Measurements from ENCODE around the gene CCDC102B. TPM values are rescaled to one million over a fixed set of nuclear protein-coding genes. Genes with fewer than 3 reads are reported as not detected.
A peak's percentile ranks its signal among the peaks of the same experiment; 100 is the strongest.
"Not testable (repeated sequence)": the region's sequence is repeated elsewhere in the genome, so short reads cannot be mapped to it uniquely, and the experiment has no call there.

CCDC102B gene
- total RNA-seq, 2 experiments from 2014 or later, result 1.8 to 2.3 TPM

GRCh38 chr18:68919900-68920299 lies 122.0 kb downstream of the CCDC102B start:
- no peaks in the 10 kb centered on the region for H3K36me3 Mint-ChIP-seq (ENCODE audit: low read depth)
- H3K4me3 Mint-ChIP-seq, result no peak overlapping the region
- ATAC-seq, result no peak
- DNase-seq, result no peak
- H3K27ac Mint-ChIP-seq, result no peak overlapping the region
- intact Hi-C loops (cut with DNase I, micrococcal nuclease), result loop anchor here in 1 of 2 experiments (10.0 kb wide), 1 partner anchor 1165 kb away; no protein-coding TSS in a partner anchor
- ChIA-PET CTCF (no interaction called here), POLR2A (no interaction called here)
- no peaks in the 10 kb centered on the region for H3K27me3 Mint-ChIP-seq
- no peaks in the 10 kb centered on the region for H3K9me3 Mint-ChIP-seq (ENCODE audit: low read depth)
- peaks cover 4% of the 10 kb centered on the region for H3K4me1 Mint-ChIP-seq

DNA sequence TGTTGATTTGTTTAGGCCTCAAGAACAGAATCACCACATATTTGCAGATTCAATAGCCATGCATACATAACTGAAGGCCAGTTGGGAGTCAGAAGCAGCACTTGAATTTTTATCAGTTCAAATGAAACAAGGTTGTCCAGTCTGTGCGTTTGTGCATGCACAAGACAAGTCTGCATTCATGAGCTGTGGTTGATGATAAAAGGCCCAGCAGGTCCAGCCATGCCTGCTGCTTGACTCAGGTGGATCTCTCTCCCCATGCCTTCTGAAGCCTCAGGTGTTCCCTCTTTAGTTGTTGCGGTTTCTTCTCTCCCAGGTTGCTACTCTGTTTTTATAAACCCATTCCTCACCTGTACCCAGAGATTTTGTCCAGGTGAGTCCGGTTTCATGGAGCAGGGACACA lies 124.5 kb downstream of the CCDC102B start:
- Mint-ChIP-seq H3K36me3 (ENCODE audit: low read depth) (no peaks in the 10 kb centered on the region), H3K27ac (no peak overlapping the region), H3K4me3 (no peak overlapping the region), H3K27me3 (no peaks in the 10 kb centered on the region), H3K9me3 (ENCODE audit: low read depth) (no peaks in the 10 kb centered on the region), H3K4me1 (no peaks in the 10 kb centered on the region)
- intact Hi-C loops (cut with DNase I, micrococcal nuclease), result loop anchor here in 1 of 2 experiments (10.0 kb wide), 1 partner anchor 1162 kb away; no protein-coding TSS in a partner anchor
- POLR2A ChIA-PET, result no interaction called here
- DNase-seq (no peak), ATAC-seq (no peak)
- CTCF ChIA-PET, result interaction anchor here (0.8 kb wide), 1 partner anchor 897 kb away, joined by 3 read pairs; no protein-coding TSS in a partner anchor

GRCh38 chr18:68925268-68925667 lies 127.4 kb downstream of the CCDC102B start:
- ATAC-seq (peak; percentile 44), DNase-seq (no peak)
- intact Hi-C loops (cut with DNase I, micrococcal nuclease), result loop anchor here in 1 of 2 experiments (10.0 kb wide), 1 partner anchor 1160 kb away; no protein-coding TSS in a partner anchor
- ChIA-PET CTCF (interaction anchor here (0.6 to 1.2 kb wide), 4 partner anchors 18 to 1509 kb away, joined by 3 to 4 read pairs (median 4); no protein-coding TSS in a partner anchor), POLR2A (no interaction called here)
- no peaks in the 10 kb centered on the region for H3K27me3 Mint-ChIP-seq
- H3K4me1 Mint-ChIP-seq, result no peaks in the 10 kb centered on the region
- H3K27ac Mint-ChIP-seq, result no peak overlapping the region
- no peak overlapping the region for H3K4me3 Mint-ChIP-seq
- H3K9me3 Mint-ChIP-seq (ENCODE audit: low read depth), result no peaks in the 10 kb centered on the region
- H3K36me3 Mint-ChIP-seq (ENCODE audit: low read depth), result no peaks in the 10 kb centered on the region

- H3K4me1 Mint-ChIP-seq, result no peaks in the 10 kb centered on the region
- CTCF ChIA-PET, result no interaction called here
Measured at GRCh38 chr18:68928762-68929675, 131.1 kb downstream of the CCDC102B start.

DNA sequence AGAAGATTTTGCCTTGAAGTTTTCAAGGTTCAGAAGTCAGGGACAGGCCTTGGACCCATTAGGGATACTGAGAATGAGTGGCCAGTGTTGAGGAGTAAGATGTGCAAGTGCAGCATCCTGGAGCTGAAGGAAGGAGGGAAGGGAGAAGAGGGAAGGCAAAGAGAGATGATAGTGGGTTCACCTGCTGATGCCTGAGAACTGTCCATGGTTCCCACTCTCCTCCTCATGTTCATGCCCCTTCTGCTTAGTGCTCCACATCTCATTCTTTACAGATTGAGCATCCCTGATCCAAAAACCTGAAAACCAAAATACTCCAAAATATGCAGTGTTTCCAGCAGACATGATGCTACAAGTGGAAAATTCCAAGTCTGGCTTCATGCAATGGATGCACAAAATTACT lies 137.8 kb downstream of the CCDC102B start:
- intact Hi-C loops (cut with DNase I, micrococcal nuclease), result no loop called here
- H3K27ac Mint-ChIP-seq, result no peak overlapping the region

More at GRCh38 chr18:68928762-68929675, 131.1 kb downstream of the CCDC102B start:
- no peak for DNase-seq
- H3K27ac Mint-ChIP-seq, result no peak overlapping the region
- intact Hi-C loops (cut with DNase I, micrococcal nuclease), result loop anchor here in 1 of 2 experiments (10.0 kb wide), 1 partner anchor 1156 kb away; no protein-coding TSS in a partner anchor
- POLR2A ChIA-PET, result no interaction called here
- H3K36me3 Mint-ChIP-seq (ENCODE audit: low read depth), result no peaks in the 10 kb centered on the region
- no peaks in the 10 kb centered on the region for H3K27me3 Mint-ChIP-seq
- H3K9me3 Mint-ChIP-seq (ENCODE audit: low read depth), result no peaks in the 10 kb centered on the region
- H3K4me3 Mint-ChIP-seq, result no peak overlapping the region
- no peak for ATAC-seq

GRCh38 chr18:68937029-68937599 lies 139.2 kb downstream of the CCDC102B start:
- intact Hi-C loops (cut with DNase I, micrococcal nuclease), result no loop called here
- no peak overlapping the region for H3K27ac Mint-ChIP-seq

More for the DNA sequence above, 137.8 kb downstream of the CCDC102B start:
- Mint-ChIP-seq H3K36me3 (ENCODE audit: low read depth) (no peaks in the 10 kb centered on the region), H3K9me3 (ENCODE audit: low read depth) (no peaks in the 10 kb centered on the region), H3K4me1 (no peaks in the 10 kb centered on the region), H3K4me3 (no peak overlapping the region), H3K27me3 (no peaks in the 10 kb centered on the region)
- CTCF ChIA-PET, result no interaction called here
- ATAC-seq (no peak), DNase-seq (no peak)
- POLR2A ChIA-PET, result no interaction called here

GRCh38 chr18:68940039-68940438 lies 142.2 kb downstream of the CCDC102B start:
- Mint-ChIP-seq H3K36me3 (ENCODE audit: low read depth) (no peaks in the 10 kb centered on the region), H3K27me3 (no peaks in the 10 kb centered on the region), H3K4me3 (no peak overlapping the region), H3K4me1 (no peaks in the 10 kb centered on the region), H3K9me3 (ENCODE audit: low read depth) (no peaks in the 10 kb centered on the region), H3K27ac (no peak overlapping the region)
- intact Hi-C loops (cut with DNase I, micrococcal nuclease), result no loop called here
- ATAC-seq, result no peak
- CTCF ChIA-PET, result no interaction called here
- no peak for DNase-seq
- POLR2A ChIA-PET, result no interaction called here

More at GRCh38 chr18:68937029-68937599, 139.2 kb downstream of the CCDC102B start:
- Mint-ChIP-seq H3K4me1 (no peaks in the 10 kb centered on the region), H3K9me3 (ENCODE audit: low read depth) (no peaks in the 10 kb centered on the region), H3K36me3 (ENCODE audit: low read depth) (no peaks in the 10 kb centered on the region), H3K4me3 (no peak overlapping the region), H3K27me3 (no peaks in the 10 kb centered on the region)
- CTCF ChIA-PET, result no interaction called here
- DNase-seq, result no peak
- ATAC-seq, result no peak
- POLR2A ChIA-PET, result no interaction called here

- no peaks in the 10 kb centered on the region for H3K36me3 Mint-ChIP-seq (ENCODE audit: low read depth)
- intact Hi-C loops (cut with DNase I, micrococcal nuclease), result no loop called here
- H3K27me3 Mint-ChIP-seq, result no peaks in the 10 kb centered on the region
- DNase-seq (no peak), ATAC-seq (no peak)
- ChIA-PET CTCF (no interaction called here), POLR2A (no interaction called here)
- no peak overlapping the region for H3K4me3 Mint-ChIP-seq
- no peaks in the 10 kb centered on the region for H3K9me3 Mint-ChIP-seq (ENCODE audit: low read depth)
- no peaks in the 10 kb centered on the region for H3K4me1 Mint-ChIP-seq
- no peak overlapping the region for H3K27ac Mint-ChIP-seq
Measured at GRCh38 chr18:68940754-68941153, 142.9 kb downstream of the CCDC102B start.

- POLR2A ChIA-PET, result no interaction called here
- CTCF ChIA-PET, result no interaction called here
- DNase-seq, result no peak
- no peaks in the 10 kb centered on the region for H3K27me3 Mint-ChIP-seq
- no peak overlapping the region for H3K27ac Mint-ChIP-seq
- H3K9me3 Mint-ChIP-seq (ENCODE audit: low read depth), result no peaks in the 10 kb centered on the region
- intact Hi-C loops (cut with DNase I, micrococcal nuclease), result no loop called here
- no peak overlapping the region for H3K4me3 Mint-ChIP-seq
- no peaks in the 10 kb centered on the region for H3K4me1 Mint-ChIP-seq
- H3K36me3 Mint-ChIP-seq (ENCODE audit: low read depth), result no peaks in the 10 kb centered on the region
- no peak for ATAC-seq
Measured at GRCh38 chr18:68942230-68942629, 144.3 kb downstream of the CCDC102B start.

GRCh38 chr18:68943861-68944260 lies 146.0 kb downstream of the CCDC102B start:
- CTCF ChIA-PET, result interaction anchor here (1.8 kb wide), 1 partner anchor 12 kb away, joined by 5 read pairs; no protein-coding TSS in a partner anchor
- POLR2A ChIA-PET; H3K27me3 Mint-ChIP-seq; DNase-seq; H3K27ac Mint-ChIP-seq; H3K4me3 Mint-ChIP-seq; H3K36me3 Mint-ChIP-seq (ENCODE audit: low read depth); ATAC-seq; H3K9me3 Mint-ChIP-seq (ENCODE audit: low read depth); H3K4me1 Mint-ChIP-seq; intact Hi-C loops (cut with DNase I, micrococcal nuclease): not testable (repeated sequence)

DNA sequence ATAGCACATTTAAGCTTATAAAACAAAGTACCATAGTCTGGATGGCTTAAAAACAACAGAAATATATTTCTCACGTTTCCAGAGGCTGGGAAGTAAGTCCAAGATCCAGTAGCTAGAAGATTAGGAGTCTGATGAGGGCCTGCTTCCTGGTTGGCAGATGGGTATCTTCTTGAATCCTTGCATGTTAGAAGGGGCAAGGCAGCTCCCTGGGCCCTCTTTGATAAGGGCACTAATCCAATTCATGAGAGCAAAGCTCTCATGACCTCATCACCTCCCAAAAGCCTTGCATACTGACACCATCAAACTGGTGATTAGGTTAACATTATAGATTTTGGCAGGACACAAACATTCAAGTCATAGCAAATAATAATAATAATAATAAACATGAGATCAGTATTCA lies 146.4 kb downstream of the CCDC102B start:
- Mint-ChIP-seq H3K4me3 (no peak overlapping the region), H3K27ac (no peak overlapping the region), H3K4me1 (no peaks in the 10 kb centered on the region), H3K9me3 (ENCODE audit: low read depth) (no peaks in the 10 kb centered on the region), H3K36me3 (ENCODE audit: low read depth) (no peaks in the 10 kb centered on the region), H3K27me3 (no peaks in the 10 kb centered on the region)
- POLR2A ChIA-PET, result no interaction called here
- DNase-seq (no peak), ATAC-seq (no peak)
- intact Hi-C loops (cut with DNase I, micrococcal nuclease), result no loop called here
- CTCF ChIA-PET, result interaction anchor here (0.6 to 1.8 kb wide), 2 partner anchors 11 to 166 kb away, joined by 3 to 5 read pairs; no protein-coding TSS in a partner anchor

GRCh38 chr18:68944826-68945225 lies 146.9 kb downstream of the CCDC102B start:
- Mint-ChIP-seq H3K27ac (no peak overlapping the region), H3K27me3 (no peaks in the 10 kb centered on the region), H3K4me1 (no peaks in the 10 kb centered on the region), H3K36me3 (ENCODE audit: low read depth) (no peaks in the 10 kb centered on the region), H3K9me3 (ENCODE audit: low read depth) (no peaks in the 10 kb centered on the region), H3K4me3 (no peak overlapping the region)
- CTCF ChIA-PET, result interaction anchor here (0.6 to 1.8 kb wide), 2 partner anchors 11 to 166 kb away, joined by 3 to 5 read pairs; no protein-coding TSS in a partner anchor
- POLR2A ChIA-PET, result no interaction called here
- intact Hi-C loops (cut with DNase I, micrococcal nuclease), result no loop called here
- no peak for DNase-seq
- ATAC-seq, result no peak
